Lower leg skin (tissue), 3 donors: ENCODE data around the gene GMEB2.

Experiments
- CTCF ChIP-seq, 3 donors: fragments of 450-650 bp; IDR thresholded peaks; one replicate each; pipeline ENCODE4 v1.5.1; 2016; ENCODE audit warnings: antibody characterized with exemption in 3 of 3, mild to moderate bottlenecking in 3 of 3, moderate library complexity in 2 of 3
- POLR2A ChIP-seq, 2 donors: fragments of 450-650 bp; IDR thresholded peaks; one replicate each; pipeline ENCODE4 v1.6.1; 2016 to 2017; ENCODE audit warnings: antibody characterized with exemption in 2 of 2, mild to moderate bottlenecking in 1 of 2, moderate library complexity in 1 of 2

- TF ChIP-seq POLR2A (IDR thresholded peaks at IDR 0.05) (no peak), CTCF (IDR thresholded peaks at IDR 0.05) (no peak)
Observed at GRCh38 chr20:63602321-63602720, 24.6 kb downstream of the GMEB2 start.
